ENCODE results near the gene AMTN.

DNA sequence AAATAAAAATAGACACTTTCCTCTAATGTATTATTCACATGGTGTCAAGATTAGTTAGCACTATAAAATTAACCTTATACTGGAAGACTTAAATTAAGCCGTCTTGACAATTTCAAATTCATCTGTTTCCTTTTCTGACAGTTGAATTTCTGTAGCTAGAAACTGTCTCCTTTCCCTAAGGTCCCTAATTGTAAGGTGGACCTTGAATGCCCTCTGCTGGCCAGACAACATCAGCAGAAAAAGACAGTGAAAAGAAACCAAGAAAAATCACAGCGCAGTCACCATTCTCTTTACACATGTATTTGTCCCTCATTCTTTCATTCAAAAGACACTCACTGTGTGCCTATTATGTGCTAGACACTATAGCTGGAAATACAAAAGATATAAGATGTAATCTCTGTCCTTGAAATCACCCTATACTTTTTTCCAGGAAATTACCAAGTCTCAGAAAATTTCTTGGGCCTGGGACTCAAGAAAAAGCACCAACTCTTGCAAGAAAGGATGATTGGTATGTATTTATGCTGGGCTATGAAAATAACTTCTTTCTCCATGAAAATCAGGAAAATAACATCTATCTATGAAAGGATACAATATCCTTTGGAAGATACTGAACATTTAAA, 41.0 kb downstream of the AMTN start:
- no peak for TF ChIP-seq EZH2phosphoT487 (IDR thresholded peaks at IDR 0.05; ENCODE audit: insufficient read depth, low read depth)
- TF ChIP-seq EZH2 (IDR thresholded peaks at IDR 0.05; ENCODE audit: insufficient read depth, poor library complexity, severe bottlenecking), result no peak
